GM12875 (cell line): Measurements from ENCODE around the gene IQCM.

ENCODE experiments used
- H3K4me3 ChIP-seq: one replicate; pipeline ENCODE4 v1.5.1; 2011; ENCODE audit warnings: low read depth, low read length, control low read depth
- CTCF ChIP-seq: IDR thresholded peaks from 2 replicates; pipeline ENCODE4 v1.5.1; 2011; ENCODE audit warnings: low read depth, mild to moderate bottlenecking, control low read depth, inconsistent platforms, low read length, moderate library complexity, borderline replicate concordance; ENCODE audit not compliant: insufficient read depth

IQCM gene

GRCh38 chr4:149815743-149816142 is at the start of gene IQCM:
Gene IQCM, minus strand, starts transcription at chr4:149815843. Its CDS starts 73,152 bp downstream, at chr4:149742691.
- no peak within 1 kb of the TSS for H3K4me3 ChIP-seq
- TF ChIP-seq CTCF, result no peak

GRCh38 chr4:149857446-149857845 is 41.8 kb upstream of the IQCM start:
- TF ChIP-seq CTCF, result no peak
- no peak overlapping the region for H3K4me3 ChIP-seq

- TF ChIP-seq CTCF, result no peak
- H3K4me3 ChIP-seq, result no peak overlapping the region
Observed at GRCh38 chr4:149845743-149846142, 30.1 kb upstream of the IQCM start.

GRCh38 chr4:149841686-149842085 is 26.0 kb upstream of the IQCM start:
- H3K4me3 ChIP-seq, result no peak overlapping the region
- TF ChIP-seq CTCF, result no peak

GRCh38 chr4:149838036-149838435 is 22.4 kb upstream of the IQCM start:
- no peak for TF ChIP-seq CTCF
- H3K4me3 ChIP-seq, result no peak overlapping the region

GRCh38 chr4:149836546-149836945 is 20.9 kb upstream of the IQCM start:
- no peak overlapping the region for H3K4me3 ChIP-seq
- TF ChIP-seq CTCF, result no peak

GRCh38 chr4:149835280-149835679 is 19.6 kb upstream of the IQCM start:
- no peak for TF ChIP-seq CTCF
- H3K4me3 ChIP-seq, result no peak overlapping the region
